ENCODE results near the gene HERC2. TPM values are rescaled to one million over a fixed set of nuclear protein-coding genes. Genes with fewer than 3 reads are reported as not detected.

Gene HERC2
- total RNA-seq, 1 experiment from 2014 or later: 69.2 TPM

DNA sequence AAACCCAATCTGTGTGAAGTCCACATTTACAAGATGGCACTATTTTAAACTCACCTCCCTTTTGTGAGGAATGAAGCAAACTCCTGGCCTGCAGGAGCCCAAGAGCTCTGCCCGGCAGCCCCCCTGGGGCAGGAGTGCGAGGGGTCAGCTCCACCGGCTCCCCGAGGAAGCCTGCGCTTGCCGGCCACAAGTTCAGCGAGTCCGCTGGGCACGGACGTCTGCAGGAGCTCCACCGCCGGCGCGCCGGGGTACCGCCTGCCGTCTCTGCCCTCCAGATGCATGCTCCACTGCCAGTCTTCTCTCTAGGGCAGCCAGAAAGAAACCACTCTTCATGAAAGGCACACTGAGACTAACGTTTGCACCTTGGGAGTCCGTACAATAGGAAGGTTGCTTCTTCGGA is 240.4 kb downstream of the HERC2 start:
- no peak overlapping the region for H2BK20ac ChIP-seq (ENCODE audit: low read depth, low read length, poor library complexity, severe bottlenecking)
- no peak overlapping the region for H2AFZ ChIP-seq (ENCODE audit: low read length)
- H3K27ac ChIP-seq (ENCODE audit: insufficient read length, low read depth, low read length): no peak overlapping the region
- DNase-seq: no peak
- Mint-ChIP-seq H3K36me3 (ENCODE audit: insufficient read depth in 1 of 3, low read depth in 3 of 3) (no peaks in the 10 kb centered on the region), H3K4me1 (peaks cover 3 to 9% of the 10 kb centered on the region in 2 experiments), H3K27ac (no peak overlapping the region), H3K4me3 (no peak overlapping the region), H3K9me3 (peaks cover 0 to 3% of the 10 kb centered on the region in 2 experiments; a peak in 1 of 5 replicates), H3K27me3 (ENCODE audit: low read depth) (peaks cover 9% of the 10 kb centered on the region)
- H4K8ac ChIP-seq (replicated peaks; ENCODE audit: insufficient read length, low read depth, low read length): no peak overlapping the region
- H2BK15ac ChIP-seq (ENCODE audit: low read depth, low read length): no peak overlapping the region
- no peak overlapping the region for H3T11ph ChIP-seq (ENCODE audit: low read length)
- H2BK5ac ChIP-seq (ENCODE audit: insufficient read length, low read length): no peak overlapping the region
- no peak overlapping the region for H2AK5ac ChIP-seq (ENCODE audit: insufficient read length, low read length)
- no peak overlapping the region for H3K56ac ChIP-seq (ENCODE audit: insufficient read length, low read depth, low read length)
- TF ChIP-seq, protein P1, sequence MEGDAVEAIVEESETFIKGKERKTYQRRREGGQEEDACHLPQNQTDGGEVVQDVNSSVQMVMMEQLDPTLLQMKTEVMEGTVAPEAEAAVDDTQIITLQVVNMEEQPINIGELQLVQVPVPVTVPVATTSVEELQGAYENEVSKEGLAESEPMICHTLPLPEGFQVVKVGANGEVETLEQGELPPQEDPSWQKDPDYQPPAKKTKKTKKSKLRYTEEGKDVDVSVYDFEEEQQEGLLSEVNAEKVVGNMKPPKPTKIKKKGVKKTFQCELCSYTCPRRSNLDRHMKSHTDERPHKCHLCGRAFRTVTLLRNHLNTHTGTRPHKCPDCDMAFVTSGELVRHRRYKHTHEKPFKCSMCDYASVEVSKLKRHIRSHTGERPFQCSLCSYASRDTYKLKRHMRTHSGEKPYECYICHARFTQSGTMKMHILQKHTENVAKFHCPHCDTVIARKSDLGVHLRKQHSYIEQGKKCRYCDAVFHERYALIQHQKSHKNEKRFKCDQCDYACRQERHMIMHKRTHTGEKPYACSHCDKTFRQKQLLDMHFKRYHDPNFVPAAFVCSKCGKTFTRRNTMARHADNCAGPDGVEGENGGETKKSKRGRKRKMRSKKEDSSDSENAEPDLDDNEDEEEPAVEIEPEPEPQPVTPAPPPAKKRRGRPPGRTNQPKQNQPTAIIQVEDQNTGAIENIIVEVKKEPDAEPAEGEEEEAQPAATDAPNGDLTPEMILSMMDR (conservative IDR thresholded peaks at IDR 0.05): no peak
- WGBS (ENCODE audit: extremely low coverage, insufficient read length, low lambda C conversion rate): no CpG with 5 or more reads among the region's 20 CpGs
- H3K4ac ChIP-seq (ENCODE audit: low read depth, low read length): no peak overlapping the region
- no peak overlapping the region for H4K91ac ChIP-seq (ENCODE audit: insufficient read length, low read depth, low read length)
- no peak overlapping the region for H2BK120ac ChIP-seq (ENCODE audit: low read depth, low read length, poor library complexity, severe bottlenecking)
- H4K20me1 ChIP-seq (ENCODE audit: control insufficient read depth, insufficient read depth, insufficient read length): no peaks in the 10 kb centered on the region
- no peaks in the 10 kb centered on the region for H3K79me1 ChIP-seq (ENCODE audit: insufficient read depth, low read depth, low read length, poor library complexity, severe bottlenecking)
- H2BK12ac ChIP-seq (ENCODE audit: insufficient read length, low read depth, low read length): no peak overlapping the region
- H3K9ac ChIP-seq (ENCODE audit: extremely low read depth, insufficient read length, low read length): no peak overlapping the region
- H3K23me2 ChIP-seq (ENCODE audit: insufficient read length, low read depth, low read length, poor library complexity, severe bottlenecking): no peaks in the 10 kb centered on the region
- no peak overlapping the region for H3K23ac ChIP-seq (ENCODE audit: insufficient read length, low read depth, low read length)
- H3K27me3 ChIP-seq (ENCODE audit: insufficient read depth, low read length): no peaks in the 10 kb centered on the region
- no peaks in the 10 kb centered on the region for H3K9me3 ChIP-seq (ENCODE audit: control insufficient read depth, low read depth, low read length)
- no peaks in the 10 kb centered on the region for H3K79me2 ChIP-seq (ENCODE audit: insufficient read depth, low read length)
- H4K5ac ChIP-seq (ENCODE audit: insufficient read length, low read depth, low read length): no peak overlapping the region
- no peaks in the 10 kb centered on the region for H3K4me1 ChIP-seq (ENCODE audit: insufficient read depth, low read length)
- no peak overlapping the region for H3K4me2 ChIP-seq (ENCODE audit: insufficient read depth, insufficient read length, low read length)
- H3K18ac ChIP-seq (ENCODE audit: insufficient read length, low read depth, low read length): no peak overlapping the region
- no peak overlapping the region for H3K14ac ChIP-seq (ENCODE audit: insufficient read depth, low read length)

All from H9 (cell line).